OCI-LY7 (cell line): ENCODE measurements around the gene MON2. TPM values are rescaled to one million over a fixed set of nuclear protein-coding genes. Genes with fewer than 3 reads are reported as not detected.

ENCODE experiments used
- Bru-seq: library from RNA; stranded (reverse); fragments of 400-500 nt; gene quantifications from one replicate; lab custom pipeline; 2021; lab: Mats Ljungman, UMichigan
- BruChase-seq, 2 experiments: library from RNA; stranded (reverse); fragments of 400-500 nt; gene quantifications; one replicate each; lab custom pipeline; 2021; lab: Mats Ljungman, UMichigan
- BruUV-seq: library from RNA; stranded (reverse); fragments of 400-500 nt; replicated peaks from 2 replicates; lab custom pipeline; 2021; lab: Mats Ljungman, UMichigan
- CTCF ChIA-PET: fragments of 300-600 bp; sonication (Branson Sonifier 250); formaldehyde crosslinking; loops from one replicate; lab custom pipeline; 2022; ENCODE audit warnings: antibody characterized with exemption; ENCODE audit not compliant: unreplicated experiment; lab: Charles Lee
- POLR2A ChIA-PET: fragments of 300-600 bp; sonication (Branson Sonifier 250); formaldehyde crosslinking; loops from one replicate; lab custom pipeline; 2022; ENCODE audit warnings: antibody characterized with exemption; lab: Charles Lee
- DNase-seq: peaks from one replicate; pipeline ENCODE4 v3.0.0-alpha.2; 2015; ENCODE audit warnings: low spot score
- H2AFZ ChIP-seq: fragments of 200-600 bp; sonication (generic), shearing (Covaris generic); 2 replicates; pipeline ENCODE4 v1.6.1; 2014; ENCODE audit warnings: mild to moderate bottlenecking, antibody characterized with exemption, low read length, moderate library complexity
- H3K27ac ChIP-seq: fragments of 200-600 bp; sonication (generic); 2 replicates; pipeline ENCODE4 v1.5.1; 2014; ENCODE audit warnings: mixed run types, low read depth, mild to moderate bottlenecking, moderate library complexity, low read length, inconsistent platforms; ENCODE audit not compliant: poor library complexity, severe bottlenecking
- H3K36me3 ChIP-seq: fragments of 200-600 bp; sonication (generic); 2 replicates; pipeline ENCODE4 v1.6.1; 2014; ENCODE audit warnings: mild to moderate bottlenecking, antibody characterized with exemption, low read length, moderate library complexity, mixed read lengths; ENCODE audit not compliant: insufficient read depth
- H3K4me1 ChIP-seq: fragments of 200-600 bp; sonication (generic); 2 replicates; pipeline ENCODE4 v1.5.1; 2014; ENCODE audit warnings: mild to moderate bottlenecking, low read length; ENCODE audit not compliant: insufficient read depth, poor library complexity, severe bottlenecking
- H3K4me2 ChIP-seq: fragments of 200-600 bp; sonication (generic); 2 replicates; pipeline ENCODE4 v1.6.1; 2014; ENCODE audit warnings: mild to moderate bottlenecking, low read length
- H3K4me3 ChIP-seq: fragments of 200-600 bp; sonication (generic); 2 replicates; pipeline ENCODE4 v1.5.1; 2014; ENCODE audit warnings: mild to moderate bottlenecking, low read depth, low read length; ENCODE audit not compliant: poor library complexity, severe bottlenecking
- H3K79me2 ChIP-seq: fragments of 200-600 bp; sonication (generic); 2 replicates; pipeline ENCODE4 v1.6.1; 2016; ENCODE audit warnings: low read depth, mild to moderate bottlenecking, low read length, moderate library complexity, mixed read lengths; ENCODE audit not compliant: insufficient read depth
- H3K9me2 ChIP-seq: fragments of 200-600 bp; sonication (generic); 2 replicates; pipeline ENCODE4 v1.6.1; 2016; ENCODE audit warnings: mild to moderate bottlenecking, low read length, mixed read lengths; ENCODE audit not compliant: insufficient read depth
- H3K9me3 ChIP-seq: fragments of 200-600 bp; sonication (generic); 2 replicates; pipeline ENCODE4 v1.6.1; 2014; ENCODE audit warnings: mild to moderate bottlenecking, mixed run types, low read length, mixed read lengths
- H4K20me1 ChIP-seq: fragments of 200-600 bp; sonication (generic); 2 replicates; pipeline ENCODE4 v1.6.1; 2014; ENCODE audit warnings: mild to moderate bottlenecking, antibody characterized with exemption, low read length, moderate library complexity, mixed read lengths; ENCODE audit not compliant: insufficient read depth
- CTCF ChIP-seq: fragments of 200-600 bp; sonication (generic); conservative IDR thresholded peaks from 2 replicates; pipeline ENCODE4 v1.5.1; 2014; ENCODE audit warnings: mild to moderate bottlenecking, antibody characterized with exemption, low read length, moderate library complexity, mixed read lengths
- EZH2phosphoT487 ChIP-seq: fragments of 200-600 bp; sonication (generic); IDR thresholded peaks from 2 replicates; pipeline ENCODE4 v1.6.1; 2018; ENCODE audit warnings: low read depth, borderline replicate concordance, mild to moderate bottlenecking, mixed run types, antibody characterized with exemption, low read length, moderate library complexity, mixed read lengths
- intact Hi-C: fragments of 100-400 bp; cut with micrococcal nuclease; formaldehyde crosslinking; loops from one replicate; pipeline ENCODE4 v1.10.0; 2022; ENCODE audit not compliant: unreplicated experiment
- long read RNA-seq: library from polyadenylated mRNA; stranded (forward); transcript quantifications from one replicate; pipeline ENCODE4 v2.0.0, GENCODE V29; 2022
- total RNA-seq, 2 experiments: library from RNA; depleted of rRNA in 1 of 2; stranded (reverse); fragments of >200 nt in 1 of 2; shearing (Covaris generic) in 1 of 2; gene quantifications; 2 replicates each; pipeline ENCODE4 v1.2.3, GENCODE V29; 2014 to 2022

Gene MON2
- 26.6 and 31.6 TPM in 2 replicates for total RNA-seq (2014; rRNA removed; shearing (Covaris generic))
- 54.7 and 58.4 TPM in 2 replicates for total RNA-seq (2022)
- percentile 81 among the genes with signal in this experiment for Bru-seq, nascent RNA
- percentile 71 among the genes with signal in this experiment for BruChase-seq, experiment 1, labeled RNA remaining after a 6-hour chase
- percentile 82 among the genes with signal in this experiment for BruChase-seq, experiment 2, labeled RNA remaining after a 2-hour chase
- long read RNA-seq, full-length matches to known transcripts, result 7 of 29 reads
- long read RNA-seq, partial matches to known transcripts, result 8 of 29 reads
- long read RNA-seq, other reads (novel, unspliced or antisense), result 14 of 29 reads

- peak; percentile 89 for DNase-seq
- peak within 1 kb of the TSS; percentile 71 for H3K27ac ChIP-seq
- no peaks in the 10 kb centered on the region for H3K9me2 ChIP-seq
- 0 out of 2 replicates have a peak, but pooled peaks have one; percentile 12 for TF ChIP-seq CTCF
- TF ChIP-seq EZH2phosphoT487, result no peak
- H3K4me1 ChIP-seq, result peaks cover 19% of the 10 kb centered on the region
- H3K9me3 ChIP-seq, result peaks cover 7% of the 10 kb centered on the region
- H3K4me3 ChIP-seq, result peak within 1 kb of the TSS; percentile 99
- BruUV-seq, result no TSS peak
- peak within 1 kb of the TSS; percentile 100 for H2AFZ ChIP-seq
- peak within 1 kb of the TSS; percentile 99 for H3K4me2 ChIP-seq
- ChIA-PET CTCF (interaction anchor here (1.0 kb wide), 1 partner anchor 11 kb away, joined by 3 read pairs; no protein-coding TSS in a partner anchor), POLR2A (interaction anchor here (0.7 to 1.8 kb wide), 8 partner anchors 9 to 139 kb away, joined by 3 to 10 read pairs (median 5); no protein-coding TSS in a partner anchor)
- H3K79me2 ChIP-seq, result peaks cover 43% of the 10 kb centered on the region
- intact Hi-C loops, result loop anchor here (10.0 kb wide), 3 partner anchors 138 to 942 kb away; partner anchors contain the start of gene USP15
- peaks cover 17% of the 10 kb centered on the region for H3K36me3 ChIP-seq
- peaks cover 16% of the 10 kb centered on the region; the same call in 1 of the 2 replicates for H4K20me1 ChIP-seq
Observed at GRCh38 chr12:62466594-62467491, at the start of gene MON2. Gene MON2 (plus strand): TSS chr12:62466826. CDS start chr12:62467208, 382 bp downstream.

DNA sequence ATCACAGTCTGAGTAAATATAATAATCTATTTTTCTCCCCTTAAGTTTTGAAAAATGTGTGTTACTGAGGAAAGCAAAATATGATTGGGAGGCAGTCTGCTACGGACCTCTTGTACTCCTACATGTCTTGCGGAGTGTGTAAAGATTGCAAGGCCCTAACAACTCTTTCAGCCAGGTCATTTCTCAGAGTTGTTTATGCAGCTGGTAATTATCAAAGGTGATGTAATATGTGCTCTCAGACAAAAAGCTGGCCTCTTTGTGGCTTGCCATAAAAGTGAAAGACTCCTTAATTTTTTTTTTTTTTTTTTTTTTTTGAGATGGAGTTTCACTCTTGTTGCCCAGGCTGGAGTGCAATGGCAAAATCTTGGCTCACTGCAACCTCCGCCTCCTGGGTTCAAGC, 40.5 kb upstream of the MON2 start:
- no peak for DNase-seq
- Histone ChIP-seq H3K27ac (no peak overlapping the region), H3K4me1 (no peaks in the 10 kb centered on the region), H3K9me2 (no peaks in the 10 kb centered on the region), H4K20me1 (no peaks in the 10 kb centered on the region), H3K9me3 (no peaks in the 10 kb centered on the region), H3K36me3 (no peaks in the 10 kb centered on the region), H3K79me2 (no peaks in the 10 kb centered on the region), H3K4me3 (no peak overlapping the region), H2AFZ (no peak overlapping the region), H3K4me2 (no peak overlapping the region)
- intact Hi-C loops, result no loop called here
- POLR2A ChIA-PET, result interaction anchor here (0.6 to 1.6 kb wide), 3 partner anchors 13 to 221 kb away, joined by 3 to 6 read pairs (median 4); no protein-coding TSS in a partner anchor
- CTCF ChIA-PET, result no interaction called here
- no peak for TF ChIP-seq CTCF
- no peak for TF ChIP-seq EZH2phosphoT487
- no TSS peak for BruUV-seq
